GM23338 (cell line): ENCODE results near the gene MRPL48. TPM values are rescaled to one million over a fixed set of nuclear protein-coding genes. Genes with fewer than 3 reads are reported as not detected.

Experiments used
- ATAC-seq: fragments of 200-7000 bp; cut with Tn5 transposase; 3 replicates; pipeline ENCODE4 v1.9.1; 2020
- DNase-seq: peaks from one replicate; pipeline ENCODE4 v3.0.0-alpha.2; 2015; ENCODE audit warnings: low spot score
- H2AFZ ChIP-seq: fragments of 200-600 bp; sonication (generic); 2 replicates; pipeline ENCODE4 v1.8.0; 2016; ENCODE audit warnings: antibody characterized with exemption, mild to moderate bottlenecking, moderate library complexity
- H3F3A ChIP-seq: fragments of 200-600 bp; sonication (generic); replicated peaks from 2 replicates; pipeline ENCODE4 v1.8.0; 2017; ENCODE audit warnings: antibody characterized with exemption, mixed run types, low read depth
- H3K27ac ChIP-seq: fragments of 200-600 bp; sonication (generic); 2 replicates; pipeline ENCODE4 v1.6.1; 2016; ENCODE audit warnings: low read depth
- H3K27me3 ChIP-seq: fragments of 200-600 bp; sonication (generic); 2 replicates; pipeline ENCODE4 v1.8.0; 2016; ENCODE audit warnings: mild to moderate bottlenecking, mixed run types, moderate library complexity; ENCODE audit not compliant: insufficient read depth
- H3K36me3 ChIP-seq: fragments of 200-600 bp; sonication (generic); 2 replicates; pipeline ENCODE4 v1.8.0; 2016; ENCODE audit warnings: mild to moderate bottlenecking; ENCODE audit not compliant: insufficient read depth
- H3K4me1 ChIP-seq: fragments of 200-600 bp; sonication (generic); 2 replicates; pipeline ENCODE4 v1.8.0; 2016; ENCODE audit warnings: mild to moderate bottlenecking, moderate library complexity; ENCODE audit not compliant: insufficient read depth
- H3K4me2 ChIP-seq: fragments of 200-600 bp; sonication (generic); 2 replicates; pipeline ENCODE4 v1.7.1; 2017; ENCODE audit warnings: mixed run types
- H3K4me3 ChIP-seq: fragments of 200-600 bp; sonication (generic); 2 replicates; pipeline ENCODE4 v1.6.1; 2016; ENCODE audit warnings: mixed run types
- H3K79me2 ChIP-seq: fragments of 200-600 bp; sonication (generic); replicated peaks from 2 replicates; pipeline ENCODE4 v1.8.0; 2017; ENCODE audit warnings: mild to moderate bottlenecking; ENCODE audit not compliant: insufficient read depth
- H3K9me2 ChIP-seq: fragments of 200-600 bp; sonication (generic); 2 replicates; pipeline ENCODE4 v1.8.0; 2017; ENCODE audit not compliant: insufficient read depth
- H4K20me1 ChIP-seq: fragments of 200-600 bp; sonication (generic); replicated peaks from 2 replicates; pipeline ENCODE4 v1.8.0; 2017; ENCODE audit warnings: mild to moderate bottlenecking; ENCODE audit not compliant: insufficient read depth
- H3K27ac Mint-ChIP-seq: 2 replicates; pipeline ENCODE4 v1.8.0; 2020; ENCODE audit warnings: inconsistent platforms, mild to moderate bottlenecking, moderate library complexity, mixed read lengths
- H3K27me3 Mint-ChIP-seq: 3 replicates; pipeline ENCODE4 v1.8.0; 2022; ENCODE audit warnings: low read depth, mild to moderate bottlenecking, moderate library complexity, mixed read lengths, inconsistent platforms; ENCODE audit not compliant: insufficient read depth, poor library complexity
- H3K36me3 Mint-ChIP-seq: 3 replicates; pipeline ENCODE4 v1.8.0; 2021; ENCODE audit warnings: low read depth, mild to moderate bottlenecking, inconsistent platforms, moderate library complexity, mixed read lengths
- H3K4me1 Mint-ChIP-seq: 3 replicates; pipeline ENCODE4 v1.8.0; 2020; ENCODE audit warnings: mild to moderate bottlenecking, inconsistent platforms, mixed read lengths
- H3K4me3 Mint-ChIP-seq: 3 replicates; pipeline ENCODE4 v1.8.0; 2021; ENCODE audit warnings: moderate library complexity, mild to moderate bottlenecking, inconsistent platforms, mixed read lengths
- H3K9me3 Mint-ChIP-seq: 3 replicates; pipeline ENCODE4 v1.8.0; 2020; ENCODE audit warnings: moderate library complexity, mild to moderate bottlenecking, inconsistent platforms, mixed read lengths
- EZH2 ChIP-seq: fragments of 200-600 bp; sonication (generic); IDR thresholded peaks from one replicate; pipeline ENCODE4 v1.8.0; 2017; ENCODE audit warnings: antibody characterized with exemption, mild to moderate bottlenecking, low read depth; ENCODE audit not compliant: unreplicated experiment
- EZH2phosphoT487 ChIP-seq: fragments of 200-600 bp; sonication (generic); IDR thresholded peaks from one replicate; pipeline ENCODE4 v1.8.1; 2018; ENCODE audit warnings: antibody characterized with exemption; ENCODE audit not compliant: unreplicated experiment
- JUNB ChIP-seq: IDR thresholded peaks from one replicate; pipeline ENCODE4 v1.6.1; 2016; ENCODE audit warnings: antibody characterized with exemption; ENCODE audit not compliant: unreplicated experiment
- NANOG ChIP-seq: IDR thresholded peaks from 2 replicates; pipeline ENCODE4 v1.6.1; 2016; ENCODE audit warnings: antibody characterized with exemption, borderline replicate concordance
- POLR2AphosphoS5 ChIP-seq: IDR thresholded peaks from 2 replicates; pipeline ENCODE4 v1.6.1; 2016; ENCODE audit warnings: antibody characterized with exemption, low read depth
- STAT1 ChIP-seq: IDR thresholded peaks from one replicate; pipeline ENCODE4 v1.6.1; 2016; ENCODE audit warnings: antibody characterized with exemption; ENCODE audit not compliant: unreplicated experiment
- polyA plus RNA-seq: library from polyadenylated mRNA; unstranded; fragments of >200 nt; fragmentation: Nextera tagmentation; extraction: Ambion mirVana; gene quantifications from 2 replicates; pipeline ENCODE4 v1.2.1, GENCODE V29; 2016
- total RNA-seq: library from RNA; depleted of rRNA; stranded (reverse); fragments of >200 nt; shearing (Covaris generic); gene quantifications from 2 replicates; pipeline ENCODE4 v1.2.3, GENCODE V29; 2014
- TF ChIP-seq, protein P1 (sequence below): IDR thresholded peaks from 2 replicates; pipeline ENCODE4 v1.6.1; 2016; ENCODE audit warnings: antibody characterized with exemption
- TF ChIP-seq, protein P2 (sequence below), 2 experiments: fragments of 200-600 bp in 1 of 2; sonication (generic) in 1 of 2; conservative IDR thresholded peaks; 2 replicates each; pipeline versions ENCODE4 v1.5.1 to v1.6.1; 2016 to 2017; ENCODE audit warnings: antibody characterized with exemption in 2 of 2, low read depth in 2 of 2, mild to moderate bottlenecking in 2 of 2, moderate library complexity in 1 of 2
- TF ChIP-seq, protein P3 (sequence below): IDR thresholded peaks from one replicate; pipeline ENCODE4 v1.6.1; 2018; ENCODE audit warnings: antibody characterized with exemption; ENCODE audit not compliant: unreplicated experiment

Gene MRPL48
- total and polyA plus RNA-seq, 2 experiments from 2014 or later = 24.1 to 103 TPM

DNA sequence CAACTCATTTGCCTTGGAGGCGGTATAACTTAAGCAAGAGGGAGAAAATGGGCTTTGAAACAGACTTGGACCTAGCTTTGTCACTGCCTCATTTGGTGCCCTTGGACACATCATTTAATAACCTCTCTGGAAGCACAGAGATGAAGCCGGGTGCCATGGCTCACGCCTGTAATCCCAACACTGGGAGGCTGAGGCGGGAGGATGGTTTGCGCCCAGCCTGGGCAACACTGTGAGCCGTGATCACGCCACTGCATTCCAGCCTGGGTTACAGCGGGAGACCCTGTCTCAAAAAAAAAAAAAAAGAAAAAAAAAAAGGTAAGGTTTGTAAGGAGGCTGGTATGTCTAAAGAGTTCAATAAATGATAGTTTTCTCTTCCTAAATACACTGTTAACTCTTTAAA, 88.2 kb downstream of the MRPL48 start:
- TF ChIP-seq, protein P1, sequence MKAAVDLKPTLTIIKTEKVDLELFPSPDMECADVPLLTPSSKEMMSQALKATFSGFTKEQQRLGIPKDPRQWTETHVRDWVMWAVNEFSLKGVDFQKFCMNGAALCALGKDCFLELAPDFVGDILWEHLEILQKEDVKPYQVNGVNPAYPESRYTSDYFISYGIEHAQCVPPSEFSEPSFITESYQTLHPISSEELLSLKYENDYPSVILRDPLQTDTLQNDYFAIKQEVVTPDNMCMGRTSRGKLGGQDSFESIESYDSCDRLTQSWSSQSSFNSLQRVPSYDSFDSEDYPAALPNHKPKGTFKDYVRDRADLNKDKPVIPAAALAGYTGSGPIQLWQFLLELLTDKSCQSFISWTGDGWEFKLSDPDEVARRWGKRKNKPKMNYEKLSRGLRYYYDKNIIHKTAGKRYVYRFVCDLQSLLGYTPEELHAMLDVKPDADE = no peak
- no peak for TF ChIP-seq JUNB
- no peak for TF ChIP-seq NANOG
- TF ChIP-seq EZH2 = no peak
- TF ChIP-seq EZH2phosphoT487 = no peak
- TF ChIP-seq, protein P2, sequence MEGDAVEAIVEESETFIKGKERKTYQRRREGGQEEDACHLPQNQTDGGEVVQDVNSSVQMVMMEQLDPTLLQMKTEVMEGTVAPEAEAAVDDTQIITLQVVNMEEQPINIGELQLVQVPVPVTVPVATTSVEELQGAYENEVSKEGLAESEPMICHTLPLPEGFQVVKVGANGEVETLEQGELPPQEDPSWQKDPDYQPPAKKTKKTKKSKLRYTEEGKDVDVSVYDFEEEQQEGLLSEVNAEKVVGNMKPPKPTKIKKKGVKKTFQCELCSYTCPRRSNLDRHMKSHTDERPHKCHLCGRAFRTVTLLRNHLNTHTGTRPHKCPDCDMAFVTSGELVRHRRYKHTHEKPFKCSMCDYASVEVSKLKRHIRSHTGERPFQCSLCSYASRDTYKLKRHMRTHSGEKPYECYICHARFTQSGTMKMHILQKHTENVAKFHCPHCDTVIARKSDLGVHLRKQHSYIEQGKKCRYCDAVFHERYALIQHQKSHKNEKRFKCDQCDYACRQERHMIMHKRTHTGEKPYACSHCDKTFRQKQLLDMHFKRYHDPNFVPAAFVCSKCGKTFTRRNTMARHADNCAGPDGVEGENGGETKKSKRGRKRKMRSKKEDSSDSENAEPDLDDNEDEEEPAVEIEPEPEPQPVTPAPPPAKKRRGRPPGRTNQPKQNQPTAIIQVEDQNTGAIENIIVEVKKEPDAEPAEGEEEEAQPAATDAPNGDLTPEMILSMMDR (conservative IDR thresholded peaks at IDR 0.05; ENCODE audit: low read depth in 2 of 2) = no peak
- TF ChIP-seq STAT1 = no peak
- Mint-ChIP-seq H3K36me3 (peaks cover 58% of the 10 kb centered on the region), H3K9me3 (no peaks in the 10 kb centered on the region), H3K27me3 (peaks cover 14% of the 10 kb centered on the region), H3K27ac (peak overlapping the region; percentile 97), H3K4me3 (peak overlapping the region; percentile 93), H3K4me1 (peaks cover 21% of the 10 kb centered on the region; the same call in 2 of the 3 replicates)
- Histone ChIP-seq H4K20me1 (peaks cover 14% of the 10 kb centered on the region), H3K27me3 (no peaks in the 10 kb centered on the region), H3K4me1 (peaks cover 32% of the 10 kb centered on the region), H3K79me2 (peaks cover 42% of the 10 kb centered on the region), H3K27ac (peak overlapping the region; percentile 98), H3F3A (peaks cover 17% of the 10 kb centered on the region), H3K9me2 (no peaks in the 10 kb centered on the region), H3K4me3 (peak overlapping the region; percentile 90), H3K36me3 (peaks cover 21% of the 10 kb centered on the region), H3K4me2 (peak overlapping the region; percentile 91), H2AFZ (no peak overlapping the region)
- ATAC-seq (peak; percentile 19), DNase-seq (no peak)

DNA sequence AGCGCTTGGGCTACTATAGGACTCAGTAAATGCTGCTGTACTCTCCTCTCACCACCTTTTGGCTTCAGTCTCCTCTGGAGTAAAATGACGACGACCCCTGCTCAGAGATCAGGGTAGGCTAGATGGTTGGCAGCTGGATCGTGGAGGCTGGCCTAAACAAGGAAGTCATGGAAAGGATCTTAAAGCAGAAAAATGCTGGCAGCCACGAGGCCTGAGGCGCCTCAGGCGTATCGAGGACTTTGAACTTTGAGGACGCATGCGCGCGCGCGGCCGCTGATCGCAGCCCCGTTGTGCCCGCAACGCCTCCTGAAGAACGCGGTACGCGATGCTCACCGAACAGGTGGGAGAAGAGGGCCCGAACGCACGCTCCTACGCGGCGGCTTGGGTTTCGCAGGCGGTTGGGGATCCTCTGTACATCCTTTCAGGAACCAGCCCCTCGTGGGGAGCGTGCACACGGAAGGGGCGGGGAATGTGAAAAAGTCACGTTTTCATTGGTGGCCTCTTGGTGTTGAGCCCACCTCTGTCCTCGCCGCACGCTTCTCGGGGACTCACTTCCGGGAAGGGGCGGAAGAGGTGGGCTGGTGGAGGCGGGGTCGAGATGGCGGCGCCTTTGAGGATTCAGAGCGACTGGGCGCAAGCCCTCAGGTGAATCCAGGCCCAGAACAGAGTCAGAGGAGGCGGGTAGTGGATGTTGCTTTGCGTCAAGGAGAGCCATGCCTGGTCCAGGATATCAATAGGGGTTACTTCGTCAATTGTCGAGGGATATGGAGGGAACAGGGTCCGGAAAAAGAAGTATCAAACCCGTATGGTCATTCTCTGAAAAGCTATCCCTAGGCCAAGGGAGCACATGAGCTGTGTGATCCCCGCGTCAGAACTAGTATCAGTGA, 89.0 kb downstream of the MRPL48 start, which contains the start of the genes COA4 and PAAF1:
TSS of gene COA4 (minus strand) at position 423 of the 887 bp plus-strand sequence. CDS start 3,468 bp downstream, outside the sequence.
TSS of gene PAAF1 (plus strand) at position 576 of the 887 bp plus-strand sequence. CDS start at position 599, 23 bp downstream.
- TF ChIP-seq, protein P1 = peak; percentile 52; the same call in 1 of the 2 replicates
- peak; percentile 93 for TF ChIP-seq POLR2AphosphoS5
- TF ChIP-seq, protein P3, sequence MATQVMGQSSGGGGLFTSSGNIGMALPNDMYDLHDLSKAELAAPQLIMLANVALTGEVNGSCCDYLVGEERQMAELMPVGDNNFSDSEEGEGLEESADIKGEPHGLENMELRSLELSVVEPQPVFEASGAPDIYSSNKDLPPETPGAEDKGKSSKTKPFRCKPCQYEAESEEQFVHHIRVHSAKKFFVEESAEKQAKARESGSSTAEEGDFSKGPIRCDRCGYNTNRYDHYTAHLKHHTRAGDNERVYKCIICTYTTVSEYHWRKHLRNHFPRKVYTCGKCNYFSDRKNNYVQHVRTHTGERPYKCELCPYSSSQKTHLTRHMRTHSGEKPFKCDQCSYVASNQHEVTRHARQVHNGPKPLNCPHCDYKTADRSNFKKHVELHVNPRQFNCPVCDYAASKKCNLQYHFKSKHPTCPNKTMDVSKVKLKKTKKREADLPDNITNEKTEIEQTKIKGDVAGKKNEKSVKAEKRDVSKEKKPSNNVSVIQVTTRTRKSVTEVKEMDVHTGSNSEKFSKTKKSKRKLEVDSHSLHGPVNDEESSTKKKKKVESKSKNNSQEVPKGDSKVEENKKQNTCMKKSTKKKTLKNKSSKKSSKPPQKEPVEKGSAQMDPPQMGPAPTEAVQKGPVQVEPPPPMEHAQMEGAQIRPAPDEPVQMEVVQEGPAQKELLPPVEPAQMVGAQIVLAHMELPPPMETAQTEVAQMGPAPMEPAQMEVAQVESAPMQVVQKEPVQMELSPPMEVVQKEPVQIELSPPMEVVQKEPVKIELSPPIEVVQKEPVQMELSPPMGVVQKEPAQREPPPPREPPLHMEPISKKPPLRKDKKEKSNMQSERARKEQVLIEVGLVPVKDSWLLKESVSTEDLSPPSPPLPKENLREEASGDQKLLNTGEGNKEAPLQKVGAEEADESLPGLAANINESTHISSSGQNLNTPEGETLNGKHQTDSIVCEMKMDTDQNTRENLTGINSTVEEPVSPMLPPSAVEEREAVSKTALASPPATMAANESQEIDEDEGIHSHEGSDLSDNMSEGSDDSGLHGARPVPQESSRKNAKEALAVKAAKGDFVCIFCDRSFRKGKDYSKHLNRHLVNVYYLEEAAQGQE = no peak
- no peaks in the 10 kb centered on the region for H3K27me3 ChIP-seq
- H3K27ac Mint-ChIP-seq = peak within 1 kb of the TSS; percentile 97
- H3K9me3 Mint-ChIP-seq = no peaks in the 10 kb centered on the region
- H3K79me2 ChIP-seq = peaks cover 42% of the 10 kb centered on the region
- H3K4me3 Mint-ChIP-seq = peak within 1 kb of the TSS; percentile 93
- H3K9me2 ChIP-seq = no peaks in the 10 kb centered on the region
- H3K4me1 ChIP-seq = peaks cover 27% of the 10 kb centered on the region
- peaks cover 52% of the 10 kb centered on the region for H3K36me3 Mint-ChIP-seq
- peak within 1 kb of the TSS; percentile 98 for H3K27ac ChIP-seq
- peak within 1 kb of the TSS; percentile 52; the same call in 1 of the 2 replicates for H2AFZ ChIP-seq
- peaks cover 7% of the 10 kb centered on the region for H4K20me1 ChIP-seq
- peak within 1 kb of the TSS; percentile 91 for H3K4me2 ChIP-seq
- H3K4me3 ChIP-seq = peak within 1 kb of the TSS; percentile 90
- peaks cover 21% of the 10 kb centered on the region; the same call in 2 of the 3 replicates for H3K4me1 Mint-ChIP-seq
- ATAC-seq (peak; percentile 93), DNase-seq (peak; percentile 99)
- H3K27me3 Mint-ChIP-seq = peaks cover 14% of the 10 kb centered on the region
- peaks cover 17% of the 10 kb centered on the region for H3F3A ChIP-seq
- H3K36me3 ChIP-seq = peaks cover 21% of the 10 kb centered on the region
